NCI-H748 treated with DMSO at 0.1 percent for 48 hours (cell line): ENCODE results near the gene OR10K2.
"Not testable (repeated sequence)": the region's sequence is repeated elsewhere in the genome, so short reads cannot be mapped to it uniquely, and the experiment has no call there.

Experiments
- DNase-seq: peaks from one replicate; lab custom pipeline; 2025; lab: John Stamatoyannopoulos, UW

OR10K2 gene

GRCh38 chr1:158426137-158426536 is at the start of gene OR10K2:
TSS of gene OR10K2 (minus strand) at chr1:158426237. CDS start at chr1:158420866, 5,371 bp downstream.
- DNase-seq, result no peak

- DNase-seq, result no peak
Observed at GRCh38 chr1:158471920-158472319, 45.9 kb upstream of the OR10K2 start, which contains the start of gene OR10R2. TSS of gene OR10R2 (plus strand) at chr1:158472220. CDS start at chr1:158472326, 106 bp downstream.

GRCh38 chr1:158461534-158461933 is 35.5 kb upstream of the OR10K2 start, which contains the start of gene OR10K1:
TSS of gene OR10K1 (plus strand) at chr1:158461834. CDS start at chr1:158465562, 3,728 bp downstream.
- no peak for DNase-seq

- no peak for DNase-seq
Observed at GRCh38 chr1:158458263-158458662, 32.2 kb upstream of the OR10K2 start.

- no peak for DNase-seq
Observed at GRCh38 chr1:158457246-158457645, 31.2 kb upstream of the OR10K2 start.

GRCh38 chr1:158454537-158454936 is 28.5 kb upstream of the OR10K2 start:
- DNase-seq, result no peak

GRCh38 chr1:158445376-158445775 is 19.3 kb upstream of the OR10K2 start:
- no peak for DNase-seq

- DNase-seq, result no peak
Observed at GRCh38 chr1:158434741-158435140, 8.7 kb upstream of the OR10K2 start.

- DNase-seq, result not testable (repeated sequence)
Observed at GRCh38 chr1:158430163-158430562, 4.1 kb upstream of the OR10K2 start.

- DNase-seq, result no peak
Observed at GRCh38 chr1:158425027-158425426, 1.0 kb downstream of the OR10K2 start.

GRCh38 chr1:158422212-158422611 is 3.8 kb downstream of the OR10K2 start:
- DNase-seq, result no peak

- DNase-seq, result no peak
Observed at GRCh38 chr1:158417586-158417985, 8.5 kb downstream of the OR10K2 start.

GRCh38 chr1:158414651-158415345 is 11.2 kb downstream of the OR10K2 start:
- no peak for DNase-seq

GRCh38 chr1:158407092-158407491 is 18.9 kb downstream of the OR10K2 start:
- no peak for DNase-seq

GRCh38 chr1:158400871-158401270 is 25.2 kb downstream of the OR10K2 start:
- DNase-seq, result no peak

GRCh38 chr1:158398818-158399514 is 27.1 kb downstream of the OR10K2 start, which contains the start of gene OR10T2:
TSS of gene OR10T2 (minus strand) at chr1:158399466. CDS start at chr1:158399466, 0 bp downstream.
- no peak for DNase-seq

- no peak for DNase-seq
Observed at GRCh38 chr1:158396646-158397045, 29.4 kb downstream of the OR10K2 start.

GRCh38 chr1:158393476-158393875 is 32.6 kb downstream of the OR10K2 start:
- no peak for DNase-seq

GRCh38 chr1:158391099-158391498 is 34.9 kb downstream of the OR10K2 start:
- no peak for DNase-seq

GRCh38 chr1:158390331-158390730 is 35.7 kb downstream of the OR10K2 start:
- no peak for DNase-seq

- DNase-seq, result no peak
Observed at GRCh38 chr1:158374860-158375259, 51.2 kb downstream of the OR10K2 start.

- not testable (repeated sequence) for DNase-seq
Observed at GRCh38 chr1:158374101-158374500, 51.9 kb downstream of the OR10K2 start.
